ENCODE data around the gene FAM83C.
A peak's percentile ranks its signal among the peaks of the same experiment; 100 is the strongest.
"Not testable (repeated sequence)": the region's sequence is repeated elsewhere in the genome, so short reads cannot be mapped to it uniquely, and the experiment has no call there.

The FAM83C gene

DNA sequence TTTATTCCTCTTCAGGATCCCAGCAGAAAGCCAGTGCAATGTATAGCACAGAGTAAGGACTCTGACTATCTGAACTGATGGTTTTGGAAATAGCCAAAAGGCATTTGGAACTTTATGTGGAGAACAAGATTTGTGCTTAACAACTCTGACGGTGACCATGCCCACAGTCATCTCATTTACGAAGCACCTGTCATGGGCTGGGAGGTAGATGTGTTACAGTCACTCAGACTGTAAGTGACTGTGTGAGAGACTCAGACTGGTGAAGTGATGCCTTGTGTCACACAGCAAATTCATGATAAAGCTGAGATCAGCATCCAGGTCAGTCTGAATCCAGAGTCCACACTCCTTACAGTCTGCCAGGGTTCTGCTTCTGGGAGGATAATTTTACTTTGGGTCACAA lies 23.9 kb upstream of the FAM83C start:
- no peak overlapping the region for H3K4me2 ChIP-seq (ENCODE audit: insufficient read depth, low read length, poor library complexity, severe bottlenecking)
- no peak overlapping the region for H3K23ac ChIP-seq (ENCODE audit: low read depth, low read length, poor library complexity)
- no peak overlapping the region for H2BK120ac ChIP-seq (ENCODE audit: low read depth, low read length)
- H4K91ac ChIP-seq (ENCODE audit: low read depth, low read length, poor library complexity), result no peak overlapping the region
- H2AK5ac ChIP-seq (ENCODE audit: low read depth, low read length), result no peak overlapping the region
- H2BK12ac ChIP-seq (ENCODE audit: low read length), result no peak overlapping the region
- H3K9me3 ChIP-seq (replicated peaks in 1 of 2; ENCODE audit: control insufficient read depth in 2 of 2, insufficient read depth in 1 of 2, low read depth in 1 of 2, low read length in 2 of 2), result no peaks in the 10 kb centered on the region
- H3K27me3 ChIP-seq (ENCODE audit: control insufficient read depth in 3 of 3, insufficient read depth in 3 of 3, low read depth in 1 of 3, low read length in 3 of 3), result peaks cover 0 to 1% (median 0%) of the 10 kb centered on the region in 3 experiments
- no peak overlapping the region for H2AFZ ChIP-seq (ENCODE audit: low read length)
- H3K18ac ChIP-seq (ENCODE audit: low read length), result no peak overlapping the region
- DNase-seq (ENCODE audit: low spot score), result no peak
- no peak overlapping the region for H3K27ac ChIP-seq (replicated peaks; ENCODE audit: low read length)
- H3K4me3 ChIP-seq (ENCODE audit: low read length in 2 of 2), result no peak overlapping the region
- peaks cover 0 to 2% of the 10 kb centered on the region in 2 donors for H3K36me3 ChIP-seq (replicated peaks in 1 of 2; ENCODE audit: control insufficient read depth in 2 of 2, insufficient read depth in 2 of 2, low read length in 2 of 2)
- no CpG with 5 or more reads among the region's 2 CpGs for WGBS, 2 donors (ENCODE audit: extremely low coverage in 2 of 2, insufficient read length in 2 of 2, insufficient replicate concordance in 1 of 2)
- no peak overlapping the region for H4K8ac ChIP-seq (ENCODE audit: low read depth, low read length)
- H2BK15ac ChIP-seq (ENCODE audit: low read length), result no peak overlapping the region
- H3K14ac ChIP-seq (ENCODE audit: low read length), result no peak overlapping the region
- peaks cover 3 to 14% of the 10 kb centered on the region in 2 donors for H3K4me1 ChIP-seq (ENCODE audit: control insufficient read depth in 2 of 2, insufficient read depth in 1 of 2, low read depth in 1 of 2, low read length in 2 of 2)
- H2BK5ac ChIP-seq (ENCODE audit: low read length), result no peak overlapping the region
- H3K9ac ChIP-seq (ENCODE audit: low read depth, low read length, poor library complexity), result no peak overlapping the region
- no peaks in the 10 kb centered on the region for H3K79me1 ChIP-seq (ENCODE audit: low read depth, low read length)
- H3K4ac ChIP-seq (ENCODE audit: low read length), result no peak overlapping the region

DNA sequence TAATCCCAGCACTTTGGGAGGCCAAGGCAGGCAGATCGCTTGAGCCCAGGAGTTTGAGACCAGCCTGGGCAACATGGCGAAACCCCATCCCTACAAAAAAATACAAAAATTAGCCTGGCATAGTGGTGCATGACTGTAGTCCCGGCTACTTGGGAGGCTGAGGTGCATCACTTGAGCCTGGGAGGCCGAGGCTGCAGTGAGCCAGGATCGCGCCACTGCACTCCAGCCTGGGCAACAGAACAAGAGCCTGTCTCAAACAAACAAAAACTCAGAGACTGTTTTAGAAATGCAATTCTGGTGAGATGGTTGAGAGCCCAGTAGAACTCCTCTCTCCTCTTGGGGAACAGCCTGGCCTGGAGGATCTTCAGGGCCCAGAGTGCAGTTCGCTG lies 23.4 kb upstream of the FAM83C start:
- not testable (repeated sequence) for H3K23ac ChIP-seq (ENCODE audit: low read depth, low read length, poor library complexity); H3K14ac ChIP-seq (ENCODE audit: low read length); H3K9ac ChIP-seq (ENCODE audit: low read depth, low read length, poor library complexity); H2BK120ac ChIP-seq (ENCODE audit: low read depth, low read length); H2BK15ac ChIP-seq (ENCODE audit: low read length); H3K4me3 ChIP-seq (ENCODE audit: low read length in 2 of 2); H3K79me1 ChIP-seq (ENCODE audit: low read depth, low read length); H3K4me2 ChIP-seq (ENCODE audit: insufficient read depth, low read length, poor library complexity, severe bottlenecking); H3K9me3 ChIP-seq (replicated peaks in 1 of 2; ENCODE audit: control insufficient read depth in 2 of 2, insufficient read depth in 1 of 2, low read depth in 1 of 2, low read length in 2 of 2); H2BK5ac ChIP-seq (ENCODE audit: low read length); H2BK12ac ChIP-seq (ENCODE audit: low read length); H4K91ac ChIP-seq (ENCODE audit: low read depth, low read length, poor library complexity); H2AK5ac ChIP-seq (ENCODE audit: low read depth, low read length); H3K18ac ChIP-seq (ENCODE audit: low read length); H3K4ac ChIP-seq (ENCODE audit: low read length); H3K27me3 ChIP-seq (ENCODE audit: control insufficient read depth in 3 of 3, insufficient read depth in 3 of 3, low read depth in 1 of 3, low read length in 3 of 3); H4K8ac ChIP-seq (ENCODE audit: low read depth, low read length); DNase-seq (ENCODE audit: low spot score); H3K27ac ChIP-seq (replicated peaks; ENCODE audit: low read length); H3K36me3 ChIP-seq (replicated peaks in 1 of 2; ENCODE audit: control insufficient read depth in 2 of 2, insufficient read depth in 2 of 2, low read length in 2 of 2)
- Histone ChIP-seq H2AFZ (ENCODE audit: low read length) (peak overlapping the region; percentile 22), H3K4me1 (ENCODE audit: control insufficient read depth in 2 of 2, insufficient read depth in 1 of 2, low read depth in 1 of 2, low read length in 2 of 2) (peaks cover 3 to 14% of the 10 kb centered on the region in 2 donors)
- WGBS, 2 donors (ENCODE audit: extremely low coverage in 2 of 2, insufficient read length in 2 of 2, insufficient replicate concordance in 1 of 2), result no CpG with 5 or more reads among the region's 7 CpGs

DNA sequence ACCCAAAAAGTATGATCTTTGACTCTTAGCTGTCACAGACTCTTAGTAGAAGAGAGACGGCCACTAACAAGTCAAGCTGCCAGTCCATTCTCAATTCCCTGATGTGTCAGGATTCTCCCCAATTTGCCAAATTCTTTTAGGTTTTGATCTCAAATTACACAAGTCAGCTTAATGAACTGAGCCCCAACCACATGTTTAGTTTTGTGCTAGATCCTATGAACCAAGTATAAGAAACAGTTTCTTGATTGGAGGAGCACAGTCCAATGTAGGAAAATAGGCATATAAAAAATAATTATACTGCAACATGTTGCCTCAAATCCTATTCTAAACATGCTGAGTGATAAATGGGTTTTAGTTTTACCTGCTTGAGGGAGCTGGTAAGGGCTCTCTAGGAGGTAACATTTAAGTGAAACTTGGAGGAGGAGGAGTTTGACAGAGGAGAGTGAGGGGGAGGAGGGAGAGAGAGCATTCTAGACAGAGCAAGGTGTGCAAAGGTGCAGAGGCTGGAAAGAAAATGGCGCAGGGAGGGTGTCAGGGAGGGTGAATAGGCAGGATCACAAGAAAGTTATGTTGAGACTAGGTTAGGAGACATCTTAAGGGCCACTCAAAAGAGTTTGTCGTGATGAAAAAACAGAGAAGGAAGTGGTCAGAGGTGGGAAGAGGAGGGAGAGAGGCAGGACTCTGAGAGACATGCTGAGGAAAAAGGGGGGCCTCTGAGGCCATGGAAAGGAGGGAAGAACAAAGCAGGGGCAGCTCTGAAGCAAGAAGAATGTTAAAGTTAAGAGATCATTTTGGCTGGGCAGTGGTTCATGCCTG lies 22.8 kb upstream of the FAM83C start:
- no peak overlapping the region for H4K8ac ChIP-seq (ENCODE audit: low read depth, low read length)
- no peak overlapping the region for H3K27ac ChIP-seq (replicated peaks; ENCODE audit: low read length)
- H3K4me3 ChIP-seq (ENCODE audit: low read length in 2 of 2), result no peak overlapping the region
- no peak overlapping the region for H2BK15ac ChIP-seq (ENCODE audit: low read length)
- no peak overlapping the region for H2AK5ac ChIP-seq (ENCODE audit: low read depth, low read length)
- no peak overlapping the region for H2BK5ac ChIP-seq (ENCODE audit: low read length)
- H3K27me3 ChIP-seq (ENCODE audit: control insufficient read depth in 3 of 3, insufficient read depth in 3 of 3, low read depth in 1 of 3, low read length in 3 of 3), result peaks cover 0 to 1% (median 0%) of the 10 kb centered on the region in 3 experiments
- H3K9me3 ChIP-seq (replicated peaks in 1 of 2; ENCODE audit: control insufficient read depth in 2 of 2, insufficient read depth in 1 of 2, low read depth in 1 of 2, low read length in 2 of 2), result no peaks in the 10 kb centered on the region
- no CpG with 5 or more reads among the region's 3 CpGs for WGBS, 2 donors (ENCODE audit: extremely low coverage in 2 of 2, insufficient read length in 2 of 2, insufficient replicate concordance in 1 of 2)
- no peak for DNase-seq (ENCODE audit: low spot score)
- no peak overlapping the region for H3K4ac ChIP-seq (ENCODE audit: low read length)
- no peaks in the 10 kb centered on the region for H3K79me1 ChIP-seq (ENCODE audit: low read depth, low read length)
- H3K4me2 ChIP-seq (ENCODE audit: insufficient read depth, low read length, poor library complexity, severe bottlenecking), result no peak overlapping the region
- H3K14ac ChIP-seq (ENCODE audit: low read length), result no peak overlapping the region
- H3K23ac ChIP-seq (ENCODE audit: low read depth, low read length, poor library complexity), result no peak overlapping the region
- H3K4me1 ChIP-seq (ENCODE audit: control insufficient read depth in 2 of 2, insufficient read depth in 1 of 2, low read depth in 1 of 2, low read length in 2 of 2), result peaks cover 3 to 9% of the 10 kb centered on the region in 2 donors
- H2BK120ac ChIP-seq (ENCODE audit: low read depth, low read length), result no peak overlapping the region
- peak overlapping the region; percentile 22 for H2AFZ ChIP-seq (ENCODE audit: low read length)
- H3K36me3 ChIP-seq (replicated peaks in 1 of 2; ENCODE audit: control insufficient read depth in 2 of 2, insufficient read depth in 2 of 2, low read length in 2 of 2), result peaks cover 0 to 4% of the 10 kb centered on the region in 2 donors
- no peak overlapping the region for H3K18ac ChIP-seq (ENCODE audit: low read length)
- no peak overlapping the region for H2BK12ac ChIP-seq (ENCODE audit: low read length)
- H3K9ac ChIP-seq (ENCODE audit: low read depth, low read length, poor library complexity), result no peak overlapping the region
- H4K91ac ChIP-seq (ENCODE audit: low read depth, low read length, poor library complexity), result no peak overlapping the region

DNA sequence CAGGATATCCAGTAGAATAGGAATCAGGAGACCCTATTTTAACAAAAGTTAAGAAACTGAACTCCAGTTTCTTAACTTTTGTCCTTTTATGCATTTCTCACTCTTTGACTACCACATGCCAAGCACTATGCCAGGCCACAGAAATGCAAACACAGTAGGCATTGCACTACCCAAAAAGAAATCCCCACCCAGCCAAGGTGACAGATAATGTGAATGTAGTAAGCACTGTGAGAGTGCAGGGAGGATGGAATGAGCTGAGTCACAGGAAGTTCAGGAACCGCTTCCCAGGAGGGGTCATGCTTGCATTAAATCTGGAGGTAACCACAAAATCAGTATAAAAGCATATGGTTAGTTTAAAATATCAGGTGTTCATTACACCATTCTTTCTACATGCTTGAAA lies 20.1 kb upstream of the FAM83C start:
- Histone ChIP-seq H3K14ac (ENCODE audit: low read length) (no peak overlapping the region), H2BK12ac (ENCODE audit: low read length) (no peak overlapping the region), H2AFZ (ENCODE audit: low read length) (no peak overlapping the region), H3K27ac (replicated peaks; ENCODE audit: low read length) (no peak overlapping the region), H4K8ac (ENCODE audit: low read depth, low read length) (no peak overlapping the region), H3K4me1 (ENCODE audit: control insufficient read depth in 2 of 2, insufficient read depth in 1 of 2, low read depth in 1 of 2, low read length in 2 of 2) (peaks cover 3 to 5% of the 10 kb centered on the region in 2 donors), H2BK5ac (ENCODE audit: low read length) (no peak overlapping the region), H3K27me3 (ENCODE audit: control insufficient read depth in 3 of 3, insufficient read depth in 3 of 3, low read depth in 1 of 3, low read length in 3 of 3) (peaks cover 0 to 1% (median 0%) of the 10 kb centered on the region in 3 experiments), H2BK120ac (ENCODE audit: low read depth, low read length) (no peak overlapping the region), H3K9me3 (replicated peaks in 1 of 2; ENCODE audit: control insufficient read depth in 2 of 2, insufficient read depth in 1 of 2, low read depth in 1 of 2, low read length in 2 of 2) (no peaks in the 10 kb centered on the region), H2BK15ac (ENCODE audit: low read length) (no peak overlapping the region), H3K18ac (ENCODE audit: low read length) (no peak overlapping the region), H4K91ac (ENCODE audit: low read depth, low read length, poor library complexity) (no peak overlapping the region), H3K9ac (ENCODE audit: low read depth, low read length, poor library complexity) (no peak overlapping the region), H3K4me3 (ENCODE audit: low read length in 2 of 2) (no peak overlapping the region), H3K36me3 (replicated peaks in 1 of 2; ENCODE audit: control insufficient read depth in 2 of 2, insufficient read depth in 2 of 2, low read length in 2 of 2) (peaks cover 0 to 4% of the 10 kb centered on the region in 2 donors), H3K4me2 (ENCODE audit: insufficient read depth, low read length, poor library complexity, severe bottlenecking) (no peak overlapping the region), H3K79me1 (ENCODE audit: low read depth, low read length) (no peaks in the 10 kb centered on the region), H2AK5ac (ENCODE audit: low read depth, low read length) (no peak overlapping the region), H3K23ac (ENCODE audit: low read depth, low read length, poor library complexity) (no peak overlapping the region), H3K4ac (ENCODE audit: low read length) (no peak overlapping the region)
- no peak for DNase-seq (ENCODE audit: low spot score)
- WGBS, 2 donors (ENCODE audit: extremely low coverage in 2 of 2, insufficient read length in 2 of 2, insufficient replicate concordance in 1 of 2), result no CpG with 5 or more reads among the region's 1 CpG

Data from neuronal stem cell (in vitro differentiated cells).